HG02678 (cell line): ENCODE data around the gene SH3BGRL2.
A peak's percentile ranks its signal among the peaks of the same experiment; 100 is the strongest.

Source experiments
- ATAC-seq: cut with Tn5 transposase; IDR thresholded peaks from one replicate; pipeline ENCODE4 v1.9.1; 2021; ENCODE audit warnings: mild to moderate bottlenecking, moderate library complexity; ENCODE audit not compliant: unreplicated experiment

SH3BGRL2 gene

DNA sequence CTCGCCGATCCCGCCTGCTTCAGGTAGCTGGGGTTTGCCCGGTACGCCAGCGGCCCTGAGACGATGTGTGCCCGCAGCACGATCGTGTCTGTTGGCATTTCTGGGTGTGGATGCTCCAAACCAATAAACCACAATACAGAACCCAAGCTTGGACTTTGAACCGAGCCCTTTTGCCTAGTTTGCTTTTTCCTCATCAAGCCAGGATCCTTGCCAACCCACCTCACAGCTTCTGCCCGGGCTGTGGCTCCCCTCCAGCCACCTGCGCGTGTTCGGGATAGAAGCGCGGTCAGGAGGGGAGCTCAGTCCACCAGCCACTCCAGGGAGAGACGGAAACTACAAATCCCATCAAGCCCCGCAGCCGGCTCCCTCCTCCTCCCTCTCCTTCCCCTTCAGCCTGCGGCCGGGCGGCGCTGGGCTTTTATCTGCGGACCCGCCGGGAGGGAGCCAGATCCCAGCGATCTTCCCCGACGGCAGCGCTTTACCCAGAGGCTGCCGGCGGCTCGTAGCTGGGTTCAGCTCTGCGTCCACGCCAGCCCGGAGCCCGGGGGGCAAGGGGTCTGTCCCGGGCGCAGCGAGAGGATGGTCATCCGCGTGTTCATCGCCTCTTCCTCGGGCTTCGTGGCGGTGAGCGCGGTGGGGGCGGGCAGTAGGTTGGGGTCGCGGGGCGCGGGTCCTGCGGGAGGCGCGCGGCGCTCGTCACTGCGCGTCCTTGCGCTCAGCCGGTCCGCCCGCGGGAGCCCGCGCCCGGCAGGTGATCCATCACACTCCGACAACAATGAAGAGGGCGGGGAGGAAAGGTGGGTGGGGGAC lies at the start of gene SH3BGRL2:
TSS of gene SH3BGRL2 (plus strand) at position 447 of the 810 bp plus-strand sequence. CDS start at position 580, 133 bp downstream.
- ATAC-seq: peak; percentile 77

DNA sequence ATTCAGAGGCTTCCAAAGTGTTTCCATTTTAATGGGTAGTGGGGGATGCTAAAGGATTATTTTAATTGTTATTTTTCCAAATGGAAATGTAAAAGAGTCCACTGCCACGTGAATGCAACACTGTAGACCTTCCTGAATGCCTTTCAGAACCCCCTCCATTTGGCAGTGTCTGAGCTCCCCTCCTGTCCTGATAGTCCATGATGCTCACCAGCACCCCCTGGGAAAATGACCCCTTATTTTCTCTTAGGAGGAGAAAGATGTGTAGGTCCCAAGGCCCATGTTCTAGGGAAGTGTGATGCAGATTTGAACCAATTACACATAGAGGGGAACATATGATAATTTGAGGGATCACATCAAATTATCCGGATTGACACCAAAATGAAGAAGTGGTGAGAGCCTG lies 46.8 kb upstream of the SH3BGRL2 start:
- ATAC-seq: no peak

DNA sequence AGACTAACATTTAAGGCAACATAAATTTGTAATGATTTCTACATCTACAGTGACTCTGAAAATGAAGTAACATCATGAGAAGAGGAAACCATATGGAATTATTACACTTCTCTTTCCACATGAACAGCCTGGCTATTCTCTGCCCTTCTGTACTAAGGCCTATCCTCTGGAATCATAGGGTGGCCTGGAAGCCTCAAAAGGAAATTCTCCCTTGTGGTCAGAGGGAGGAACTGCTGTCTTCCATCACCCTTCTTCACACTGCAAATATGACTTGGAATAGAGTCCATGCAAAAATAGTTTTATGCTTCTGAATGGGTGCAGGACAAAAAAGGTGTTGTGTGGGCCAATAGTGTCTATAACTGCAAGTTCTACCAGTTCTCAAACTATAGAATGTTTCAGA lies 44.6 kb upstream of the SH3BGRL2 start:
- no peak for ATAC-seq

DNA sequence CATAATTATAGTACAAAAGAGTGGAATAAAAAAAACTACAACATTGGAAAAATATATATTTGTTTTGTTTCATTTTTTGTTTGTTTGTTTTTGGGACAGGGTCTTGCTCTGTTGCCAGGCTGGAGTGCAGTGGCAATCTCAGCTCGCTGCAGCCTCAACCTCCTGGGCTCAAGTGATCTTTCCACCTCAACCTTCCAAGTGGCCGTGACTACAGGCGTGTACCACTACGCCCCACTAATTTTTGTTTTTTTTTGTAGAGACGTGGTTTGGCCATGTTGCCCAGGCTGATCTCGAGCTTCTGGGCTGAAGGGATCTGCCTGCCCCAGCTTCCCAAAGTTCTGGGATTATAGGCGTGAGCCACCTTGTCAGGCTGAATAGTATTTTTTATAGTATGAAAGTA lies 41.4 kb upstream of the SH3BGRL2 start:
- ATAC-seq: no peak

DNA sequence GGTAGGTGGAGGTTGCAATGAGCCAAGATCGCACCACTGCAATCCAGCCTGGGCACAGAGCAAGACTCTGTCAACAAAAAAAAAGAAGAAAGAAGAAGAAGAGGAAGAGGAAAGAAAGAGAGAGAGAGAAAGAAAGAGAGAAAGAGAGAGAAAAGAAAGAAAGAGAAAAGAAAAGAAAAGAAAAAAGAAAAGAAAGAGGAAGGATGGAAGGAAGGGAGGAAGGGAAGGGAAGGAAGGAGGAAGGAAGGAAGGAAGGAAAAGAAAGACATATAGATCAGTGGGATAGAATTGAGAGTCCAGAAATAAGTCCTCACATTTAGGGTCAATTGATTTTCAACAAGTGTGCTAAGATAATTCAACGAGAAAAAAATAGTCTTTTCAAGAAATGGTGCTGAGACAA lies 34.0 kb upstream of the SH3BGRL2 start:
- ATAC-seq: no peak

DNA sequence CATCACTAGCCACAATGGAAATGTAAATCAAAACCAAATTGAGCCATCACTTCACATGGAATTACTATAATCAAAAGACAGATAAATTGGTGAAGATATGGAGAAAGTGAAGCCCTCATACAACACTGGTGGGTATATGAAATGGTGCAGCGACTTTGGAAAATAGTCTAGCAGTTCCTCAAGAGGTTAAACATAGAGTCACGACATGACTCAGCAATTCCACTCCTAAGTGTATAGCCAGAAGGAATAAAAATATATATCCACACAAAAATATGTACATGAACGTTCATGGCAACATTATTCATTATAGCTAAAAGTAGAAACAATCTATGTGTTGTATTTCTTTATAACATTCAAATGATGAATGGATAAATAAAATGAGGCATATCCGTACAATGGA lies 33.1 kb upstream of the SH3BGRL2 start:
- ATAC-seq: no peak

DNA sequence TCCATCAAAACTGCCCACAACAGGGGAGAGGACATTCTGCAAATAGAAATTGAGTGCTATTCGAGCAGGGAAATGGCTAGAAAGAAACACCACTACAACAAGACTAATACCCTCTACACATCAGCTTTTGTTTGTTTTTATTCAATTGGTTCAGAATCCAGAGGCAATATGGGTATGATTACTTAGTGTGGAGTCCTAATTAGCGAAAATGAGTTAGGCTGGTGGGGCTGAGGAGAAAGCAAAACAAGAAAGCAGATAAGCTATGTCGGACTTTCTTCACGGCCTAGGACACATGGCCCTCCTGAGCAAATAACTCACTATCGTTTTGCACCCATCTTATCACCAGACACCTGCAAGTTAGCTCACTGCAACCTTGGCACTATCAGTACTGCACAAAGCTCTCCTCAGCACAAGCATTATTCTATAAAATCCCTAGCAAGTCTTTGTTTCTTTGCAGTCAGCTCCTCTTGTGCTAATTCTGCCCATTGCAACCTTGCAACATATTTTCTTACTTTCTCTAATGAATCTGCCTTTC lies 31.3 kb upstream of the SH3BGRL2 start:
- ATAC-seq: no peak

DNA sequence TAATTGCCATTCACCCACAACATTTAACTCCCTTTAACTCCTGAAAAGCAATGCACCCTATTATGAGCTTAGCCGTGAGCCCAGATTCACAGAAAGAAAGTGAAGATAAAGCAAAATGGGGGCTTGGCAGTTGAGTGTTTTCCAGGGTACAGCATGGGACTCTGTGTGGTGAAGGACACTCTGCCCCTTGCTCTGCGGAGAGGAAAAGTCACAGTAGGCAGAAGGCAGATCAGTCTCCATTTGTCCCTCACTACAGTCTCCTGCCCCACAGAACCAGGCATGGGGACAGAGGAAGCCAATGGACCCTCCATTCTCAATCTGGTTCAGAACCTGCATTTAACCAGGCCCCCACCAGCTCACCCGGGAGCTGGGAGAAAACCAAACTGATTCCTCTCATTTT lies 30.8 kb upstream of the SH3BGRL2 start:
- no peak for ATAC-seq

DNA sequence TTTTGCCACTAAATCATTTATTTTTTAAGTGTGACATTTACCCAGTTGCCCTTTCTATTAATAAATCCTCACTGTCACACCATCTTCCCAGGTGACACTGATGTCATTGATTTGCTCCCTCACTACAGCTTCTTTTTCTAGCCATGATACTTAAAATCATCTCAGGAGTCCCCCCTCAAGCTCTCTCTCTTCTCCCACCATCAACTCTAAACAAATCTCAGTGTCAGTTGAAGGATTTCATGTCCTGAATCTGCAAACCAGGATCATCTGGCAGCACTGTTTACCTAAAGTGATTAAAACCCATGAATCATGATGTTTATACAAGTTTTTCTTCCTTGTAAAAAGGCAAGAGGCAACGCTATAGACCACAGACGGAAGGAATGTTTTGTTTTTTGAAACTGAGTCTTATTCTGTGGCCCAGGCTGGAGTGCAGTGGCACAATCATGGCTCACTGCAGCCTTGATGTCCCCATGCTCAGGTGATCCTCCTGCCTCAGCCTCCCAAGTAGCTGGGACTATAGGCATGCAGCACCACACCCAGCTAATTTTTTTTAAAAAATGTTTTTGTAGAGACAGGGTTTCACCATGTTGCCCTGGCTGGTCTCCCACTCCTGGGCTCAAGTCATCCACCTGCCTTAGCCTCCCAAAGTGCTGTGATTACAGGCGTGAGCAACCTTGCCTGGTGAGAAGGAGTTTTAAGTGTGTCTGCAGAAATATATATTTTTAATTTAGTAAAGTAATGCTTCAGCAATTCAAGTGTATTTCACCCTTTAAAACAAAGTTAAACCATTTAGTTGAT lies 30.1 kb upstream of the SH3BGRL2 start:
- no peak for ATAC-seq

DNA sequence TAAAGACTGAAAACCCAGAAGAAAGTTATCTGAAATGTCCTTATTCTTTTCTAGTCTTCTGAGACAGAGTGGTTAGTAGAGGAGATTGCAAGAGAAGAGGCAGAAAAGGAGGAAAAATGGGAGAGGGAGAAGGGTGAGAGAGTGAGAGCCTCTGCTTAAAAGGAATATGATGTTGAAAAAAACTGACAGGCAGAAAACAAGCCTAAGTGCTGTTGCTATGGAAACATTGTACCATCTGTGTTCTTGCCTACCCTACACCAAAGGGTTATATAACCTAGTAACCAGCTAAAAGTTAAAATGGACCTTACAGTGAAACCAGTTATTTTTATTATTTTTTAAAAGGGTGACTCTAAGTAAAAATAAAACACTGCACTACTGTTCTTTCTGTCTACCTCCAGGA lies 28.3 kb upstream of the SH3BGRL2 start:
- no peak for ATAC-seq

DNA sequence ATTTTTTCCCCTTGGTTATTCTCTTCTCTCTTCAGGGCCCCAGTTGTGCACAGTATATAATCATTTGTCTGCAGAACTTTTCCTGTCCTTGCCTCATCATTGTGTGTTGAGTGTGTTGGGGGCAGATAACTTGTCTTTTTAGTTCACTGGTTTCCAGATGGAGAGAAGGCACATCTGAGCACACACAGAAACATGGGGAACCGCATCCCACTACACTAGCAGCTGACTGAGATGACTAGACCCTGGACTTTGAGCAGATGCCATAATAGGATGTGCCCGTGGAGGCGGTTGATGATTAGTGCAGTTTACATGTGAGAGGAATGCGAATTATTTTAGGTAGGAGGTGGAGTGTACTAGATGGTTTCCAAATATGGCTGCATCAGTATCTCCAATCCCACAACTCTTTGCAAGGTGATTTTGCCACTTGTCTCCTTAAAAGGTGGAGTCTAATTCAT lies 26.5 kb upstream of the SH3BGRL2 start:
- no peak for ATAC-seq

DNA sequence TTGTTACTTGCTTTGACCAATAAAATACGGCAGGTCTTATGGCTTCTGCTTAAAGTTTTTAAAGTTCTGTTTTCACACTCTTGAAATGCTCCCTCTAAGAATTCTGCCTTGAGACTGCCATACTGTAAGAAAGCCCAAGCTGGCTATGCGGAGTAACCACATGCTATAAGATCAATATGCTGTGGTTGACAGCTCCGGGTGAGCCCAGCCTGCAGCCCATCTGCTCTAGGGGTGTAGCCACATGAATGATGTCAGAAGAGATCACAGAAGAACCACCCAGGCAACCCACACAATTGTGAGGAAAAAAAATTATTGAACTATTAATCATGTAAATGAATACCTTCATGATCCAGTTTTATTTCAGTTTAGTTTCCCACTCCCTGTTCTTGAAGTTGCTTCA lies 26.1 kb upstream of the SH3BGRL2 start:
- no peak for ATAC-seq

DNA sequence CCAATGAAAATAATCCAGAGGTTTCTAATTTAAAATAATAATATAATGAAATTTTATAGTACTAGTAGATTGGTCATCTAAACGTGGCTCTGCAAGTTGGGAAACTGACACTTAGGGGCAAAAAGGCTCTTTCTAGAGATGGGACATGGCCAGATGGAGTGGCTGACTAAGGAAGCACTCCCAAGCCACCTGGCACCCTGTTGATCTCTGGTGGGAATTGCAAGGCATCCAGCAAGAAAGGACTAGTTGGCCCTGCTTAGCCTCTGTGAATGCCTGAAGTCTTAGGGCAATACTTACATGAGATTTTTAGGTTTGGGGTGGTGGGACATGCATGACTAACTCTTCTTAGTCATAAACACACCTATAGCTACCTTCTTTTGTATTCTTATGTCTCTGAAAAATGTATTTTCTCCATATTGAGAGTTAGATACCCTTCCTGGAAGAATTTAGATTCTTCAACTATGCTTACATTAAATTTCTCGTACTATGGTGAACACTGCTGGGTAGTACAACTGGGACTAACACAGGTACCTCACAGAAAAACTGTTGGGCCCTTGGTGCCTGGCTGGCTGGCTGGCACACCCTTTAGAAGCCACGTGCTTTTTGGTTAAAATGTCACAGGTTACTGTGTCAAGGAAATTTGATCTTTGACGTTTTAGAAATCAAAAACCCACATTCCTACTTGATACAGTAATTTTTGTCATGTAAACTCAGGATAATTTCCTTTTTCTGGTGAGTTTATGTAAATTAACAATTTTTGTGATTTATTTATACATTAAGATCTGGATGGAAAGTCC lies 25.0 kb upstream of the SH3BGRL2 start:
- no peak for ATAC-seq

DNA sequence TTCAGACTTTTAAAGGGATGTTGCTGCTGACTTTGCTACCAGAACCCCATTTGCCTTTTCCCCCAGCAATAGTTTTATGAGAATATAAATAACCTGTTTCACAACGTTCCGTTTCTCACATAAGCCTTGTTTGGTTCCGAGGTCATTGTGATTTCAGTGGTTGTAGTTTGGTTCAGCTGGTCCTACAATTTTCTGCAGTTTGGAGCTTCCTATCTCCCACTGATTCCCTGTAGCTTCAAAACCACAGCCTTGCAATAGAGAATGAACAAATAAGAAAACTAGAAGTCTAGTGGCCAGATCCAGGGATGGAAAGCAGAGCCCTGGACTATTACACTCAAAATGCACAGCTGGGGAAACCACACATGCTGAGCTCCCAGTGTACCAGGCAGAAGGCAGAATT lies 24.1 kb upstream of the SH3BGRL2 start:
- no peak for ATAC-seq

DNA sequence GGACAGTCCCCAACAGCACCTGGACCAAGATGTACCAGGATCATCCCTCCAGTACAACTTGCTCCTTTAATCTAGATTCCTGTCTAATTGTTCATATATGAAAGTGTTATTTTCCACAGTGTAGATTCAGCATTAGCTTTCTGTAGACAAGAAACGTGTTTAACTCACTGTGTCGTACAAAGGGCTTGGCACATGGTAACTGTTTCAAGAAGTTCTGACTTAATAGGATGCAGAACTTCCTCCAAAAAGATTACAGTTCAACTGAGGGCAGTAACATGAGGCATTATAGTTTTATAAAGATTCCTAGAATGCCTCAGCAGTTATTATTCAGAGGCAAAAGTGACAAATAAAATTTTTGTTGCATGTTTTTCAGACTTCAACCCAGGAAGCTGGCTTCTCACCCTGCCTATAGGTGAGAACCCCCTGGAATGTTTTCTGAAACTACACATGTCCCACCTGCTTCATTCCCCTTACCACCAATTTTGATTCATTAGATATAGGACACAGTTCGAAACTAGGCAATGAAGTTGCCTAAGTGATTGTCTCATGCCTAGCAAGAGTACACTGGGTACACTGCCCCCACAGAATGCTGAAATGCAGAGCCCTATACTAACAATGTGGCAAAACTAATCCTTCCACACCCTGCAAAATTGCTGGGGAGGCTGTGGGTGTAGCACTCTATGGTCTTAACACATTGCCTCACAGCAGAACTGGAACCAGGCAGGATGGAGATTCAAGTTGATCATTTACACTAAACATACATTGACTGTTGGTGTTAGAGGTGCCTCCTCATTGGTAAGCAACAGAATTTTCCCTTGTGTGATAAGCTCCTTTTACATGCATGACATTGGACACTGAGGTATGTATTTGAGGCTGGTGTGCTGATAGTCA lies 22.6 kb upstream of the SH3BGRL2 start:
- ATAC-seq: no peak

DNA sequence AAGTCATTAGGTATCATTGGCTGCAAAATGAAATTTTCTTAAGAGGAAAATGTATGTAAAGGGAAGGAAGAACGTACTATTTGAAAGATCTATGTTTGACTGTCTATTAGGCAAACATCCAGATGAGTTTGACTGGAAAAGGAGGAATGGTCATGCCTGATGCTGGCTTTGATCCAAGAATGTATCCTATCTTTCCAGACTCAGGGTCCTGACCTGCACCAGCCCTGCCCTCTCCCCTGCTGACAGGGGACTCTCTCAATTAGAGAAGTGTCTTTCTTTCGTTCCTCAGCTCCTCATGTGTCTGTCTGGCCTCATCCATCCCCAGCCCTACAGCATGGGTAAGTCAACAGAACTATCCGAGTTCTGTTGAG lies 21.9 kb upstream of the SH3BGRL2 start:
- no peak for ATAC-seq

DNA sequence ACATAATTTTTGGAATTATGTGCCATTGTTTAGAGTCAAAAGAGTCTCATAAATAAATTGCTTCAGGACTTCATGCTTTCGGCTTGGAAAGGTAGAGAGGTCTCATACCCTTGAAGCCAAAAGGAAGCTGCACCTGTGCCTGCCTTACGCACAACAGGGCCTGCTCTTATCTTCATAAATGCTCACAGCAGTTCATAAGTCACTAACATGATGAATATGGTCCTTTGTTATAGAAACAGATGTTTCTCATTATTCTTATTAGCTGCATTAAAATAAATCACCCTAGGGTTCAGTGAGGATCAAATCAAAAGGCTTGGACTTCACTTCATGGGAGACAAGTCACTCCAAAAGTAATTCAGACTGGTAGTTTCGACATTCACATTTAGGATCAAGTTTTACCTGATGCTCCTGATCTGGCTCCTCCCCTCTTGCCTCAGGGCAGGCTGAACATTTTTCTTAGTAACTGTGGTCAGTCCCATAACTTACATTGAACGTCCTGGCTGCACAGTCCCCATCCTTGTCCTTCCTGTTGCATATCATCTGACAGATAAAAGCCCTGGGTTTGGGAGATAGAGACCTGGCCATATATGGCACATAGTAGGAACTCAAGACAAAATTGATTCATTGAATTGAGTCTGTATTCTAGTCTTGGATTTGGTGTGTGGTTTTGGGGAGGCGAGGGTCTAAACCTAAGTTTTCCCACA lies 20.7 kb upstream of the SH3BGRL2 start:
- no peak for ATAC-seq

DNA sequence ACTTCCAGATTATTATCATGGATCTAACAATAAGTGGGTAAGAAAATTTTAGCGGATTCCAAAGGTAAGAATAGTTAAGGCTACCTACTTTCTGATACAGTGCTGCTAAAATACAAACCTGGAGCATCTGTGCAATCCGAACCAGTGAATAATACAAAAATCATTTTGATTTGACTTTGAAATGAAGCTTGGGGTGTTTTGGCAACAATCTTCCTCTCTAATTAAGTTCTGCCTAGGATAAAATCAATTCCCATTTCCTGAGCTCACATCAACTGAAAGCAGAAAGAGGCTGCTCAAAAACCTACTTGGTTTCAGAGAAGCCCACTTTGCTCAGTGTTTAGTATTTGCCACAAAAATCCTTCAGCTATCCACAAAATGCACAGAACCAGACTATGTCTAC lies 18.7 kb upstream of the SH3BGRL2 start:
- ATAC-seq: no peak

DNA sequence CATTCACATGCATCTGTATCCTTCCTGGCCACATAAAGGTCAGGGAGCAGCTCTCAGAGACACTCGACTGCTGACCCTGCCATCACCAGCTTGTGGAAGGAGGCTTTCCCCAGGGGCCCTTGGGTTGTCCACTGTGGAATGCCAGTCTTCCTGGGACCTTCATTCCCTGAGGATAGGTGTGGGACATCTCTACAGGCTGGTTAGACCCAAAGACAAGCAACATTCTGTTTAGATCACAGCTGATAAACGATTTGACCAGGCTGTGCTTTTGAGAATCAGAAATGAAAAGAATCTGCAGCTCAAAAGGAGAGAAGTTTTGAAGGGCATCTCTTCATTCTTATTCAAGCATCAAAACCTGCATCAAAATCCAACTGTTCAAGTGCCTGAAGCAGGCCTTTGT lies 18.2 kb upstream of the SH3BGRL2 start:
- ATAC-seq: no peak

DNA sequence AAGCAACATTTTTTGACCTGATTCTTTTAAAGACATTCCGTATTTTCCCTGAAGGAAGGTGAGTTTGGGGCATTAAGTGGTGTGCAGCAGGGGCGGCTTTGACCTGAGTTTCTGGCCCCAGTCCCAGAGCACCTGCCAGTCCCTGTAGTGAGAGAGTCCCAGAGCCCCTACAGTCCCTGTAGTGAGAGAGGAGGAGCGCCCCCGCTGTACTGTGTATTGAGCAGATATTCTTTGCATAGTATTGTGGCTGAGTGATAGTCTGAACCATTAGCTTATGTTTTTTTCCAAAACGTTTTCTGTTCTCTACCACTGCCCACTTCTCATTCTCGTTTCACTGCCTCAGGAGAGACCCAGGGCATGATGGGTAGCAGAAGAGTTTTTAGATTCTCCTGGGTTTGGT lies 17.2 kb upstream of the SH3BGRL2 start:
- ATAC-seq: no peak
